ENCODE results near the gene NTM.

The NTM gene

DNA sequence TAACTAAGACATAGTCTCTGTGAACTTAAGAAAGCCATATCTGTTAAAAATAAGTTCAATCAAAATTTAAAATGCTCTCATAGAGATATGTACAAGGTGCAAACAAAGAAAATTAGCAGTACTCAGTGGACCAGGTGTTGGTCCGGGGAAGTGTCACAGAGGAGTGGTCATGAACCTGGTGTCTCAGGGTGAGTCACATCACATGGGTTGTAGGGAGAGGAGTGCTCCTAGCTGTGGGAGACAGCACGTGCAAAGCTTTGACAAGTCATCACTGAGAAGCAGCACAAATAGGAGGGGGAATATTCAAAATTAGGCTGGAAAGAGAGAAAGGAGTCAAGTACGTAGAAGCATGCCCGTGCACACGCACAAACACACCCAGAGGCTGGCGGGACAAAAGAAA, 438.1 kb downstream of the NTM start:
- DNase-seq (ENCODE audit: low spot score) = no peak
- TF ChIP-seq, protein P1, sequence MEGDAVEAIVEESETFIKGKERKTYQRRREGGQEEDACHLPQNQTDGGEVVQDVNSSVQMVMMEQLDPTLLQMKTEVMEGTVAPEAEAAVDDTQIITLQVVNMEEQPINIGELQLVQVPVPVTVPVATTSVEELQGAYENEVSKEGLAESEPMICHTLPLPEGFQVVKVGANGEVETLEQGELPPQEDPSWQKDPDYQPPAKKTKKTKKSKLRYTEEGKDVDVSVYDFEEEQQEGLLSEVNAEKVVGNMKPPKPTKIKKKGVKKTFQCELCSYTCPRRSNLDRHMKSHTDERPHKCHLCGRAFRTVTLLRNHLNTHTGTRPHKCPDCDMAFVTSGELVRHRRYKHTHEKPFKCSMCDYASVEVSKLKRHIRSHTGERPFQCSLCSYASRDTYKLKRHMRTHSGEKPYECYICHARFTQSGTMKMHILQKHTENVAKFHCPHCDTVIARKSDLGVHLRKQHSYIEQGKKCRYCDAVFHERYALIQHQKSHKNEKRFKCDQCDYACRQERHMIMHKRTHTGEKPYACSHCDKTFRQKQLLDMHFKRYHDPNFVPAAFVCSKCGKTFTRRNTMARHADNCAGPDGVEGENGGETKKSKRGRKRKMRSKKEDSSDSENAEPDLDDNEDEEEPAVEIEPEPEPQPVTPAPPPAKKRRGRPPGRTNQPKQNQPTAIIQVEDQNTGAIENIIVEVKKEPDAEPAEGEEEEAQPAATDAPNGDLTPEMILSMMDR (IDR thresholded peaks at IDR 0.05; ENCODE audit: extremely low read depth, missing control alignments) = no peak

DNA sequence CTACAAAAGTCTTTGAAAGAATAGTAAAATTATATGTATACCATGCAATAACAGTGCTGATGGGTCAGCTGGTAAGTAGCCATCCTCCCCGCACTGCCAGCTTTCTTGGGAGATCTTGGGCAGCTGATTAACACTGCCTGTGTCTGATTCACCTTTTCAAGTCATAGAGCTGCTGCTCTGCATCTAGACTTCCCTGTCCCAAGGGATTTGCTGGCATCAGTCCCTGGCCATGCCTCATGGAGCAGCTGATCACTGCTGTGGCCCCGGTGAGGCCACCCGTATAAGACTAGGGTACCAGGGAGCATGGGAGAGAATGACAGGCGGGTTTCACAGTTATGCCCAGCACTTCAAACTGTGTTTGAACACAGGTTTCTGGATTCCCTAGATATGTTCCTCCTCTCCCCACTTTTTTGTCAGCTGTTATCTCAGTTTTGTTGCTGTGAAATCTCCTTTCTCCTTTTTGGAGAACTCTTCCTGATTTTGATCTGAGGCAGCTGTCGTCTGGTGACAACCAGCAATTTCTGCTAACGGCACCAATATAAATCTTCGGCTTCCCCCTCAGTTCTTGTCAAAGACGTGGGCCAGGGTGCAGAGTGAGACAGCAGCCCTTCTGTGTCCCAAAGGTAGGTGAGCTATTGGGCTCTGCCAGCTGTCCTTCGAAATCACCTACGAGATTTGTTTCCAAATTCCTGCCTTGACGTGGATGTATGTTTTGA, 438.9 kb downstream of the NTM start:
- TF ChIP-seq, protein P1 (IDR thresholded peaks at IDR 0.05; ENCODE audit: extremely low read depth, missing control alignments) = no peak
- DNase-seq (ENCODE audit: low spot score) = no peak

DNA sequence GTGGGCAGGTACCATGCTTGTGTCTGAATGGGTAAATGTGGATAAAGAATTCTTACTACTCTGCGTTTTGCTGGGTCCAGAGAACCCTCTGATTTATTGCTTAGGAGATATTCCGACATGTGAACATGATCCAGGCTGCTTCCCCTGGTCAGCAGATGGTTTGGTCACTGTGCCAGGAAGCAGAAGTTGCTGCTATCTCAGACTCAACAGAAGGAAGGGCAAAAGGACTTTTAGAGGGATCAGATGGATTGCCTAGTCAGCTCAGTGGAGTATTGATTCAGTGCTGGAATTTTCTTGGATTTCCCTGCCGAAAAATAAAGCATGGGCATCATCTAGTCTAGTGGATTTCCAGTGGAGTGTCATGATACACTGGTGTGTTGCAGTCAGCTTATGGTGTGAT, 440.1 kb downstream of the NTM start:
- DNase-seq (ENCODE audit: low spot score) = no peak
- TF ChIP-seq, protein P1 (IDR thresholded peaks at IDR 0.05; ENCODE audit: extremely low read depth, missing control alignments) = no peak

DNA sequence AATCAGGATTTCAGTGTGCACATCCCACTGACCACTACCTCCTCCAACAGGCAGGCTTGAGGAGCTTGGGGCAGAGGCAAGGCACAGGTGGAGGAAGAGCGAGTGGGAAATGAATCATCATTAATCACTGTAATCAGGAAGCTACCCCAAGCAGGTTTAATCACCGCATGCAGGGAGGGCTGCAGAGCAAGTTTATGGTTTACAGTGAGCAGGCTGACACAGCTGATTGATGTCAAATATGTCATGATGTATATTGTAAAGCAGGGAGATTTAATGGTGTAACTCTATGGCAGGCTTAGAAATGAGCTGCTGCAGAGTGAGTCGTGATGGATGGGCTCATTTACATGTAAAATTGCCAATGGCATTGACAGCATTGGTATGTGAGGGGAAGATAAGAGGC, 441.0 kb downstream of the NTM start:
- TF ChIP-seq, protein P1 (IDR thresholded peaks at IDR 0.05; ENCODE audit: extremely low read depth, missing control alignments) = no peak
- DNase-seq (ENCODE audit: low spot score) = no peak

DNA sequence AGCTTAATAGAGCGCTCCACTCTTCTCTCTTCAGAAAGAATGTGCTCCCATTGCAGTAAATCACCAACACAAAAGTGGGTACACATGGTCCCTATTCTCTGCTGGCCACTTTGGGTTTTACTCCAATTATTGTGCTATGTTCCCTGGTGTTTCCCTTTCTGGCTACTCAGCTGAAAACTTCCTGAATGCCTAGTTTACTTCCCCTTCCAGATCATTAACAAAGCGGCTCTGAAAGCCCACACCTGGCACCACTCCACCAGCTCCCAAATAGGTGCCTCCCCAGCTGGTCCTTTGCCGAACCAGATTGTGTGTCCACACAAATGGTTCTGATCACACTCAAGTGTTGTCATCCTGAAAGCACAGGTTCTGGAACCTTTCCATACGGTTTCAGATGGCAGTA, 443.7 kb downstream of the NTM start:
- TF ChIP-seq, protein P1 (IDR thresholded peaks at IDR 0.05; ENCODE audit: extremely low read depth, missing control alignments) = no peak
- no peak for DNase-seq (ENCODE audit: low spot score)

DNA sequence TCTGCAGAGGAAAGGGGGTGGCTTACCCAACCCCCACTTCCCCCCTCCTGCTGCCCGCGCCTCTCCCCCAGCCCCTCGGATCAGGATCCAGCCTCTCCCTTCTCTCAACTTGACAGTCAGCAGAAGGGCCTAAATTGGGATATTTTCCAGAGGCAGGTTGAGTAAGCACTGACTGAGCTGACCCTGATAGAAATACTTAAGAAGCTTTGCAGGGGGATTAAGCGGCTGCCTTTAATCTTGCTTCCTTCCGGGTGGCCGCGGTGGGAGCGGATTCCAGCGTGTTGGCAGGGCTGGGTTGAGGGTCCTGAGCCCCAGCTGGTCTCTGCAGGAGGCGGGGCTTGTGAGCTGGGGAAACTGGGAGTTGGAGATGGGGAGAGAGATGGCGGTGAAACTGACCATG, 445.2 kb downstream of the NTM start:
- DNase-seq (ENCODE audit: low spot score) = no peak
- TF ChIP-seq, protein P1 (IDR thresholded peaks at IDR 0.05; ENCODE audit: extremely low read depth, missing control alignments) = no peak

DNA sequence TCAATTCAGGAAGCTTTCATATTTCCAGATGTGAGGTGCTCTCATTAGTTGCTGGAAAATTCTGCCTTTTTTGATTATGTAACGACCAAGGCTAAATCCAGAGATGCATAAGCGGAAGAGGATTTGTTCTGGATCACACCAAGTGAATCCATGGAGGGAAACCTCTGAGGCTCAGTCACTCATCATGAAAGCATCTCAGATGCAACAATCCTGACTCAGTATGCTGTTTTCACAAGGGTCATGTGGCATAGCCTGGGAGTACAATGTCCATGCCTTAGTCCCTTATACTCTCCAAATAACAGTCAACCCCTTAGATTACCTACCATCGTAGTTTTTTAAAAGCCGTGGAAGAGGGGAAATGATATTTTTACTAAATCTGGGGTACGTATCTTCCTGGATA, 445.6 kb downstream of the NTM start:
- no peak for DNase-seq (ENCODE audit: low spot score)
- TF ChIP-seq, protein P1 (IDR thresholded peaks at IDR 0.05; ENCODE audit: extremely low read depth, missing control alignments) = no peak
